ENCODE measurements around the gene EIF3J. TPM values are rescaled to one million over a fixed set of nuclear protein-coding genes. Genes with fewer than 3 reads are reported as not detected.

EIF3J gene
- polyA plus RNA-seq, 1 of the 3 experiments (the other 2 are of a cell fraction): 23.8 TPM

GRCh38 chr15:44532689-44533088 is 4.3 kb upstream of the EIF3J start:
- no peak overlapping the region for H2AFZ ChIP-seq (ENCODE audit: low read depth)
- H3K4me3 ChIP-seq (ENCODE audit: low read depth in 2 of 2, low read length in 1 of 2): no peak overlapping the region
- ChIA-PET POLR2A (no interaction called here), CTCF (interaction anchor here (1.1 to 1.4 kb wide), 2 partner anchors 9 to 12 kb away, joined by 3 to 5 read pairs; no protein-coding TSS in a partner anchor)
- H3K36me3 ChIP-seq (replicated peaks in 1 of 2; ENCODE audit: control insufficient read depth in 1 of 2, insufficient read depth in 2 of 2, low read length in 1 of 2): peaks cover 12 to 17% of the 10 kb centered on the region in 2 experiments
- TF ChIP-seq CTCF (IDR thresholded peaks at IDR 0.05) (peak; percentile 35; the same call in 1 of the 2 replicates), RXRA (IDR thresholded peaks at IDR 0.05; ENCODE audit: borderline replicate concordance, low read depth) (no peak), TEAD4 (IDR thresholded peaks at IDR 0.05; ENCODE audit: borderline replicate concordance, insufficient read depth) (no peak)
- no peak overlapping the region for H3K9ac ChIP-seq
- H3F3A ChIP-seq (replicated peaks; ENCODE audit: insufficient read depth): peaks cover 26% of the 10 kb centered on the region
- no peaks in the 10 kb centered on the region for H3K9me3 ChIP-seq
- WGBS (ENCODE audit: low lambda C conversion rate): 100% methylated on average over 3 of the region's 3 CpGs
- H3K27ac ChIP-seq (ENCODE audit: low read depth in 2 of 2, low read length in 1 of 2): no peak overlapping the region
- H3K9me2 ChIP-seq: no peaks in the 10 kb centered on the region
- peaks cover 0 to 11% of the 10 kb centered on the region in 2 experiments; a peak in 1 of 4 replicates for H3K4me1 ChIP-seq (ENCODE audit: control insufficient read depth in 1 of 2, insufficient read depth in 2 of 2, low read depth in 1 of 2, low read length in 1 of 2)
- no peaks in the 10 kb centered on the region for H3K27me3 ChIP-seq (ENCODE audit: insufficient read depth)
- no peaks in the 10 kb centered on the region for H4K20me1 ChIP-seq (ENCODE audit: insufficient read depth)
- H3K79me2 ChIP-seq (ENCODE audit: insufficient read depth): peaks cover 19% of the 10 kb centered on the region
- no peak overlapping the region for H3K4me2 ChIP-seq
- DNase-seq: no peak

- peaks cover 12% of the 10 kb centered on the region; the same call in 1 of the 2 replicates for H4K20me1 ChIP-seq (ENCODE audit: insufficient read depth)
- ChIA-PET POLR2A (no interaction called here), CTCF (interaction anchor here (0.6 kb wide), 1 partner anchor 1417 kb away, joined by 3 read pairs; no protein-coding TSS in a partner anchor)
- peak overlapping the region in 1 of 2 experiments; percentile 98; a peak in 1 of 4 replicates for H3K27ac ChIP-seq (ENCODE audit: low read depth in 2 of 2, low read length in 1 of 2)
- WGBS (ENCODE audit: low lambda C conversion rate): 97% methylated on average over 8 of the region's 8 CpGs
- H3K9ac ChIP-seq: no peak overlapping the region
- H3K4me1 ChIP-seq (ENCODE audit: control insufficient read depth in 1 of 2, insufficient read depth in 2 of 2, low read depth in 1 of 2, low read length in 1 of 2): peaks cover 5 to 21% of the 10 kb centered on the region in 2 experiments; a peak in 2 of 4 replicates
- no peaks in the 10 kb centered on the region for H3K9me2 ChIP-seq
- no peak for DNase-seq
- peaks cover 17% of the 10 kb centered on the region for H3F3A ChIP-seq (replicated peaks; ENCODE audit: insufficient read depth)
- peak overlapping the region; percentile 79 for H3K4me2 ChIP-seq
- H3K27me3 ChIP-seq (ENCODE audit: insufficient read depth): no peaks in the 10 kb centered on the region
- peak overlapping the region; percentile 61 to 71; a peak in 3 of 4 replicates for H3K4me3 ChIP-seq (ENCODE audit: low read depth in 2 of 2, low read length in 1 of 2)
- H3K79me2 ChIP-seq (ENCODE audit: insufficient read depth): peaks cover 43% of the 10 kb centered on the region
- no peaks in the 10 kb centered on the region for H3K9me3 ChIP-seq
- H2AFZ ChIP-seq (ENCODE audit: low read depth): no peak overlapping the region
- peaks cover 7 to 24% of the 10 kb centered on the region in 2 experiments for H3K36me3 ChIP-seq (replicated peaks in 1 of 2; ENCODE audit: control insufficient read depth in 1 of 2, insufficient read depth in 2 of 2, low read length in 1 of 2)
- TF ChIP-seq FOXJ3 (CRISPR knock-in tag; IDR thresholded peaks at IDR 0.05) (no peak), SIN3A (IDR thresholded peaks at IDR 0.05; ENCODE audit: borderline replicate concordance, low read depth, low read length) (no peak), CTCF (IDR thresholded peaks at IDR 0.05) (no peak), TAF1 (IDR thresholded peaks at IDR 0.05; ENCODE audit: borderline replicate concordance, low read depth, low read length) (no peak), GATA2 (CRISPR knock-in tag; IDR thresholded peaks at IDR 0.05) (no peak), YY1 (IDR thresholded peaks at IDR 0.05; ENCODE audit: low read depth) (no peak), GABPA (IDR thresholded peaks at IDR 0.05; ENCODE audit: low read depth) (no peak), USF2 (IDR thresholded peaks at IDR 0.05; ENCODE audit: borderline replicate concordance, low read depth, low read length) (no peak), JUND (IDR thresholded peaks at IDR 0.05) (no peak), RFX5 (IDR thresholded peaks at IDR 0.05; ENCODE audit: low read length) (no peak), EP300 (IDR thresholded peaks at IDR 0.05; ENCODE audit: borderline replicate concordance in 1 of 2, low read depth in 1 of 2, low read length in 1 of 2) (no peak), MAX (IDR thresholded peaks at IDR 0.05; ENCODE audit: low read depth) (no peak), SMC3 (IDR thresholded peaks at IDR 0.05; ENCODE audit: low read depth, low read length) (no peak), MXI1 (IDR thresholded peaks at IDR 0.05; ENCODE audit: low read depth, low read length) (no peak), RXRA (IDR thresholded peaks at IDR 0.05; ENCODE audit: borderline replicate concordance, low read depth) (no peak)
Measured at GRCh38 chr15:44535092-44535491, 1.9 kb upstream of the EIF3J start.

Data from SK-N-SH (cell line).